CD4-positive, alpha-beta memory T cell (primary cell): ENCODE results near the gene EPHB1. TPM values are rescaled to one million over a fixed set of nuclear protein-coding genes. Genes with fewer than 3 reads are reported as not detected.

Experiments
- CTCF ChIA-PET: fragments of 350-600 bp; sonication (Branson Sonifier 250); formaldehyde crosslinking; loops from one replicate; lab custom pipeline; 2021; ENCODE audit warnings: inconsistent platforms; ENCODE audit not compliant: partially characterized antibody; lab: Charles Lee
- POLR2A ChIA-PET: fragments of 350-600 bp; sonication (Branson Sonifier 250); formaldehyde crosslinking; loops from one replicate; lab custom pipeline; 2021; ENCODE audit not compliant: partially characterized antibody; lab: Charles Lee
- DNase-seq, 5 donors: peaks; one replicate each; pipeline versions ENCODE4 v3.0.0 to v3.0.0-alpha.2; 2020 to 2022; ENCODE audit warnings: mixed read lengths in 1 of 5
- H3K27ac ChIP-seq: one replicate; pipeline ENCODE4 v1.7.0; 2013; ENCODE audit warnings: low read depth, low read length
- H3K27me3 ChIP-seq: 2 replicates; pipeline ENCODE4 v1.7.0; 2013; ENCODE audit warnings: mild to moderate bottlenecking, low read length, moderate library complexity; ENCODE audit not compliant: insufficient read depth
- H3K36me3 ChIP-seq: 2 replicates; pipeline ENCODE4 v1.7.0; 2013; ENCODE audit warnings: mild to moderate bottlenecking, low read length, moderate library complexity; ENCODE audit not compliant: insufficient read depth
- H3K4me1 ChIP-seq: 2 replicates; pipeline ENCODE4 v1.7.0; 2013; ENCODE audit warnings: mild to moderate bottlenecking, low read length, moderate library complexity; ENCODE audit not compliant: insufficient read depth
- H3K4me3 ChIP-seq, 2 donors: one replicate each; pipeline ENCODE4 v1.7.0; 2013; ENCODE audit warnings: low read length in 2 of 2, mild to moderate bottlenecking in 1 of 2
- H3K9me3 ChIP-seq, 2 donors: one replicate each; pipeline ENCODE4 v1.7.0; 2013; ENCODE audit warnings: low read length in 2 of 2, control low read depth in 1 of 2; ENCODE audit not compliant: control insufficient read depth in 1 of 2
- H3K27ac Mint-ChIP-seq, 7 donors: one replicate each; pipeline ENCODE4 v1.8.0; 2020 to 2021; ENCODE audit warnings: mixed read lengths in 7 of 7, mild to moderate bottlenecking in 6 of 7, inconsistent platforms in 3 of 7, moderate library complexity in 3 of 7
- H3K27me3 Mint-ChIP-seq, 2 donors: one replicate each; pipeline ENCODE4 v1.8.0; 2020 to 2021; ENCODE audit warnings: mixed read lengths in 2 of 2
- H3K36me3 Mint-ChIP-seq, 2 donors: one replicate each; pipeline ENCODE4 v1.8.0; 2020 to 2021; ENCODE audit warnings: mixed read lengths in 2 of 2, inconsistent platforms in 1 of 2, mild to moderate bottlenecking in 1 of 2
- H3K4me1 Mint-ChIP-seq, 4 donors: one replicate each; pipeline ENCODE4 v1.8.0; 2020 to 2021; ENCODE audit warnings: mixed read lengths in 4 of 4, mild to moderate bottlenecking in 1 of 4
- H3K4me3 Mint-ChIP-seq, 8 donors: one replicate each; pipeline ENCODE4 v1.8.0; 2020 to 2021; ENCODE audit warnings: mixed read lengths in 8 of 8, mild to moderate bottlenecking in 7 of 8, moderate library complexity in 6 of 8, inconsistent platforms in 3 of 8
- H3K9me3 Mint-ChIP-seq, 8 donors: one replicate each; pipeline ENCODE4 v1.8.0; 2020 to 2021; ENCODE audit warnings: mixed read lengths in 8 of 8, mild to moderate bottlenecking in 5 of 8, inconsistent platforms in 3 of 8, moderate library complexity in 1 of 8
- intact Hi-C: fragments of 100-400 bp; cut with micrococcal nuclease; formaldehyde crosslinking; loops from one replicate; pipeline ENCODE4 v1.15.1; 2023
- polyA plus RNA-seq, 2 donors: library from polyadenylated mRNA; unstranded; fragments of 300-500 nt; fragmentation: Illumina TruSeq; gene quantifications; one replicate each; pipeline ENCODE4 v1.2.3, GENCODE V29; 2021
- total RNA-seq, 2 experiments: library from RNA; stranded (reverse); gene quantifications; one replicate each; pipeline ENCODE4 v1.2.3, GENCODE V29; 2021

Gene EPHB1
- total and polyA plus RNA-seq, 4 experiments from 2014 or later = 0.30 to 0.69 (median 0.43) TPM; not detected in 1

DNA sequence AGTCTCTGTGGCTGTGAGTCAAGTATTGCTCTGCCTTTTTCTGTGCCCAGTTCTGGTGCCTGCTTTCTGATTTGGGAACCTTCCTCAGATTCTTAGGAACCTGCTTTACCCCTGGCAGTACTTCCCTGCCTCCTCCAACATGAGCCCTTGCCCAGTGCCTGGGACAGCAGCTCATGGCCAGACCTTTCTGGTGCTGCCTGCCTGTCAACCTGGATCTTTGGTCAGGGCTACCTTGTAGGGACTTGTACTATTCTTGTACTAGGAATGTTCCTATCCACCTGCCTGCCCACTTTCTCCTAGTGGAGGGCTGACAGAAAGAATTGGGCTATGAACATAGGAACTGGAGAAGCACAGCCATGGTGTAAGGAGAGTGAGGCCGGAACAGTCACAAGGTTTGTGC, 28.8 kb upstream of the EPHB1 start:
- ChIA-PET CTCF (no interaction called here), POLR2A (no interaction called here)
- no peaks in the 10 kb centered on the region for H3K36me3 Mint-ChIP-seq
- no peaks in the 10 kb centered on the region for H3K4me1 ChIP-seq
- DNase-seq = no peak
- no peak overlapping the region for H3K27ac Mint-ChIP-seq
- H3K9me3 Mint-ChIP-seq = peaks cover 0 to 2% (median 0%) of the 10 kb centered on the region in 8 donors
- intact Hi-C loops = no loop called here
- H3K27me3 ChIP-seq = no peaks in the 10 kb centered on the region
- H3K4me1 Mint-ChIP-seq = no peaks in the 10 kb centered on the region
- no peak overlapping the region for H3K4me3 Mint-ChIP-seq
- H3K4me3 ChIP-seq = no peak overlapping the region
- H3K36me3 ChIP-seq = no peaks in the 10 kb centered on the region
- H3K27me3 Mint-ChIP-seq = peaks cover 2 to 3% of the 10 kb centered on the region in 2 donors
- no peaks in the 10 kb centered on the region for H3K9me3 ChIP-seq
- H3K27ac ChIP-seq = no peak overlapping the region

DNA sequence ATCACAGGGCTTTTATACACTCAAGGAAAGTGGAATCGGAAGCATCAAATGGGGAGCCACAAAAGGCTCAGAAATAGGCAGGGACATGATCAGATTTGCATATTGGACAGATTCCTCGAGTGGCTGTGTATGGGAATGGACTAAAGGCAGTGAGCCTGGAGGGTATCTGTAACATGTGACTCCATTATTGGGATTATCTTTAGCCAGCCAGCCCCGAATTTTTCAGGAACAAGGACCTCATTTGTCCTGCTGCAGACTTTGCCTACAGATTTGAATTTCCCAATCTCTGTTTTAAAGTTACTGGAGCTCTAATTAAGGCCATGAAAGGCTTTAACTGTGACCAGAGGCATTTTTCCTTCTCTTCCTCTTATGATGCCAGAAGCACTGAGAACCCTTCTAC, 26.9 kb upstream of the EPHB1 start:
- peaks cover 0 to 2% (median 0%) of the 10 kb centered on the region in 8 donors for H3K9me3 Mint-ChIP-seq
- no peaks in the 10 kb centered on the region for H3K4me1 Mint-ChIP-seq
- peaks cover 2 to 3% of the 10 kb centered on the region in 2 donors for H3K27me3 Mint-ChIP-seq
- DNase-seq = no peak
- Histone ChIP-seq H3K27me3 (no peaks in the 10 kb centered on the region), H3K27ac (no peak overlapping the region), H3K9me3 (no peaks in the 10 kb centered on the region), H3K36me3 (no peaks in the 10 kb centered on the region), H3K4me1 (no peaks in the 10 kb centered on the region), H3K4me3 (no peak overlapping the region)
- no peak overlapping the region for H3K4me3 Mint-ChIP-seq
- ChIA-PET CTCF (no interaction called here), POLR2A (no interaction called here)
- intact Hi-C loops = no loop called here
- no peaks in the 10 kb centered on the region for H3K36me3 Mint-ChIP-seq
- H3K27ac Mint-ChIP-seq = no peak overlapping the region

DNA sequence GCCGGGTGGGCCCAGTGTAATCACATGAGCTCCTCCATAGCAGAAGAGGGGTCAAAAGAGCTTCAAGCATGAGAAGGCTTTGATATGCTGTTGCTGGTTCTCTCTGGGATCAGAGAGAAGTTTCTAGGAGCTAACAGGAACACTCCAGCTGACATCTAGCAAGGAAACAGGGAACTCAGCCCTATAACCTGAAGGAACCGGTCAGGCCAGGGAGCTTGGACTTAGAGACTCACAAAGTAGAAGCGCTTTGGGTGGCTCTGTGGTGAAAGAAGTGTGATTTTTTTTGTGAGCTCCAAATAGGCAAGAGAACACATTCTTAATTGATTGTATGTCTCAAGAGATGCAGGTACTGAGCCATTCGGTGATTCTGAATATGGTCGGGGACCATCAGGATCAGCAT, 26.2 kb upstream of the EPHB1 start:
- POLR2A ChIA-PET = no interaction called here
- H3K9me3 ChIP-seq = no peaks in the 10 kb centered on the region
- no peaks in the 10 kb centered on the region for H3K36me3 ChIP-seq
- no peaks in the 10 kb centered on the region for H3K27me3 ChIP-seq
- DNase-seq = no peak
- Mint-ChIP-seq H3K27ac (no peak overlapping the region), H3K27me3 (peaks cover 2 to 3% of the 10 kb centered on the region in 2 donors), H3K36me3 (no peaks in the 10 kb centered on the region), H3K4me1 (no peaks in the 10 kb centered on the region), H3K9me3 (peaks cover 0 to 2% (median 0%) of the 10 kb centered on the region in 8 donors), H3K4me3 (no peak overlapping the region)
- intact Hi-C loops = no loop called here
- H3K4me1 ChIP-seq = no peaks in the 10 kb centered on the region
- CTCF ChIA-PET = interaction anchor here (1.2 kb wide), 1 partner anchor 13 kb away, joined by 3 read pairs; no protein-coding TSS in a partner anchor
- no peak overlapping the region for H3K27ac ChIP-seq
- H3K4me3 ChIP-seq = no peak overlapping the region

DNA sequence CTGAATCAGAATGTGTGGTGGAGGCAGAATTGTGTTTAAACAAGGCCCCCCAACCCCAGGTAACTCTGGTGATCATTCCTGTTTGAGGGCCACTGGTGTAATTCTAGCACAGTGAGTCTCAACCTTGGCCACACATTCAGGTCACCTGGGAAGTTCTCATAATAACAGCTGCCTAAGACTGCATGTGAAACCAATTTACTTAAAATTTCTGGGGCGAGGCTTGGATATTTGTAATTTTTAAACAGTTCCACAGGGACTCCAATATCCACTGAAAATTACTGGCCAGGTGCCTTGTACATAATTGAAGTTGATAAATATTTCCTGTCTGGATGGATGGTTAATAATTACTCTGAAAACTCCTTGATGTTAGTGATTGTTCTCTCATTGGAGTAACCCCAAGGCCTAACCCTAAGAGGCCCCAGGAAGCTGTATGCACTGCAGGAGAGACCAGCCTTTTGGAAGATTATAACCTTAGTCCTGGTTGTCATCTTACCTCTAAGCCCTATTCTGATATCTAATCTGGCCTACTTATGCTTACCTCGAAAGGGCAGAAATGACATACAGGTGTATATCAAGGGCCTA, 25.7 kb upstream of the EPHB1 start:
- no peak overlapping the region for H3K27ac ChIP-seq
- Mint-ChIP-seq H3K4me1 (no peaks in the 10 kb centered on the region), H3K27ac (no peak overlapping the region), H3K36me3 (no peaks in the 10 kb centered on the region), H3K27me3 (peaks cover 2 to 3% of the 10 kb centered on the region in 2 donors), H3K4me3 (no peak overlapping the region), H3K9me3 (peaks cover 0 to 2% (median 0%) of the 10 kb centered on the region in 8 donors)
- no peaks in the 10 kb centered on the region for H3K9me3 ChIP-seq
- H3K27me3 ChIP-seq = no peaks in the 10 kb centered on the region
- ChIA-PET CTCF (interaction anchor here (1.2 kb wide), 1 partner anchor 14 kb away, joined by 3 read pairs; no protein-coding TSS in a partner anchor), POLR2A (no interaction called here)
- no peak for DNase-seq
- intact Hi-C loops = no loop called here
- no peaks in the 10 kb centered on the region for H3K4me1 ChIP-seq
- no peaks in the 10 kb centered on the region for H3K36me3 ChIP-seq
- H3K4me3 ChIP-seq = no peak overlapping the region

DNA sequence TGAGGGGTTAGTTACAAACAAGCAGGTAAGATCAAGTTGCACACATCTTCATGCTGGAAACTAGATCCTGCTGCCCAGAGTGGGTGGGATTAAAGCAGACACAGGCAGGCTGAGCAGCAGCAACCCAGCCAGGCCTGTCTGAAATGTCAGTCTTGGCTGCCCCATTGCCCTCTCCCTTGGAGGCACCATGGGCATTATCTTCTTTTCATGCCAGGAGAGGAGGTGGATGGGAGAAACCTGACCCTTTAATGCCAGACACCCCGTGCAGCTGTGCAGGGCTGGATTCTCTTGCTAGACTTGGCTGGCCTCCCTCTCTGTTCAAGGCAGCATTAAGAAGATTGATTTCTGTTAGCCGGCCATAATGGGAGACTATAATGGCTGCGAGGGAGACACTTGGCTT, 23.0 kb upstream of the EPHB1 start:
- H3K4me1 Mint-ChIP-seq = no peaks in the 10 kb centered on the region
- Histone ChIP-seq H3K27me3 (no peaks in the 10 kb centered on the region), H3K4me3 (no peak overlapping the region), H3K9me3 (no peaks in the 10 kb centered on the region), H3K4me1 (peaks cover under 1% of the 10 kb centered on the region), H3K27ac (no peak overlapping the region), H3K36me3 (no peaks in the 10 kb centered on the region)
- H3K36me3 Mint-ChIP-seq = no peaks in the 10 kb centered on the region
- POLR2A ChIA-PET = no interaction called here
- intact Hi-C loops = no loop called here
- no peak overlapping the region for H3K4me3 Mint-ChIP-seq
- peaks cover 0 to 2% (median 0%) of the 10 kb centered on the region in 8 donors for H3K9me3 Mint-ChIP-seq
- DNase-seq = no peak
- H3K27me3 Mint-ChIP-seq = no peaks in the 10 kb centered on the region
- CTCF ChIA-PET = no interaction called here
- H3K27ac Mint-ChIP-seq = no peak overlapping the region

DNA sequence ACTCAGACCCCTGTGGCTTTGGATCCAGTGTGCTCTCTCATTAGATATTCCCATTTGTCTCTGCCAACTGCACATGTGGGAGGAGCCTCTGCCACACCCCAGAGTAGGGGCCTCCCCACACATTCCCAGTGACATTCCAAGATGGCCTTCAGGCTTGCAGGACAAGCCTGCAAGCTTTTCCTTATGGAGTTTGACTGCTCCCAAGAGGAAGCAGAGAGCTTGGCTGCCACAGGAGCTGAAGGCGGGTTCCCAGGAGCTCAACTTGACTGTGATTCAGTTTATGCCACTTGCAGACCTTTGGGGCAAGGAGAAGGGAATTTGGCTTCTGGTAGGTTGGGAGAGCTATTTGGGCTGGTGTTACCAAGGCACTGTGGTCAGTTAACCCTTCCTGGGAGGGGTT, 22.5 kb upstream of the EPHB1 start:
- DNase-seq = no peak
- no peaks in the 10 kb centered on the region for H3K27me3 ChIP-seq
- ChIA-PET POLR2A (no interaction called here), CTCF (no interaction called here)
- H3K27ac Mint-ChIP-seq = no peak overlapping the region
- no peak overlapping the region for H3K27ac ChIP-seq
- no peak overlapping the region for H3K4me3 ChIP-seq
- intact Hi-C loops = no loop called here
- peaks cover 3% of the 10 kb centered on the region for H3K4me1 ChIP-seq
- H3K36me3 ChIP-seq = no peaks in the 10 kb centered on the region
- peaks cover 0 to 2% (median 0%) of the 10 kb centered on the region in 8 donors for H3K9me3 Mint-ChIP-seq
- H3K36me3 Mint-ChIP-seq = no peaks in the 10 kb centered on the region
- peaks cover 0 to 2% (median 0%) of the 10 kb centered on the region in 4 donors for H3K4me1 Mint-ChIP-seq
- H3K27me3 Mint-ChIP-seq = no peaks in the 10 kb centered on the region
- H3K4me3 Mint-ChIP-seq = no peak overlapping the region
- H3K9me3 ChIP-seq = no peaks in the 10 kb centered on the region

DNA sequence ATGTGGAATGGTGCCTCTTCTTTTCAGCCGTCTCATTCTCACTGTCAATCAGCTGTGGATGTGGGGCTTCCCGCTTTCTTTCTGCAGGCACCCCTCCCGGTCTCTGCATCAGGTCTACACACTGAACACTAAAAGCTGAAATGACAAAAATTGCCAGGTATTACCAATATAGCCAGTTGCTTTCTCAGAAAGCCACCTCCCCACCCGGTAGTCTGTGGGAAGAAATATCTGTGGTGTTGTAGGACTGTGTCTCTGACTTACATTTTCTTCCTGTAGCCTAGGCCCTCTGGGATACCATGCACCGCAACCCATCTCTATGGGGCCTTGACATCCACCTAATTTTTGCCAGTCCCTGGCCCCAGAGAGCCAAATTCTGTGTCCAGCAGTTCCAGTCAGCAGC, 19.2 kb upstream of the EPHB1 start:
- Histone ChIP-seq H3K36me3 (no peaks in the 10 kb centered on the region), H3K27ac (no peak overlapping the region), H3K27me3 (no peaks in the 10 kb centered on the region), H3K4me1 (peaks cover 3% of the 10 kb centered on the region), H3K4me3 (no peak overlapping the region), H3K9me3 (no peaks in the 10 kb centered on the region)
- intact Hi-C loops = no loop called here
- Mint-ChIP-seq H3K27ac (no peak overlapping the region), H3K9me3 (peaks cover 0 to 2% (median 0%) of the 10 kb centered on the region in 8 donors), H3K36me3 (no peaks in the 10 kb centered on the region), H3K4me3 (no peak overlapping the region), H3K4me1 (peaks cover 0 to 4% (median 3%) of the 10 kb centered on the region in 4 donors), H3K27me3 (no peaks in the 10 kb centered on the region)
- DNase-seq = no peak
- POLR2A ChIA-PET = no interaction called here
- CTCF ChIA-PET = no interaction called here
